ENCODE results near the gene NUP43.
"Not testable (repeated sequence)": the region's sequence is repeated elsewhere in the genome, so short reads cannot be mapped to it uniquely, and the experiment has no call there.

Gene NUP43, protein sequence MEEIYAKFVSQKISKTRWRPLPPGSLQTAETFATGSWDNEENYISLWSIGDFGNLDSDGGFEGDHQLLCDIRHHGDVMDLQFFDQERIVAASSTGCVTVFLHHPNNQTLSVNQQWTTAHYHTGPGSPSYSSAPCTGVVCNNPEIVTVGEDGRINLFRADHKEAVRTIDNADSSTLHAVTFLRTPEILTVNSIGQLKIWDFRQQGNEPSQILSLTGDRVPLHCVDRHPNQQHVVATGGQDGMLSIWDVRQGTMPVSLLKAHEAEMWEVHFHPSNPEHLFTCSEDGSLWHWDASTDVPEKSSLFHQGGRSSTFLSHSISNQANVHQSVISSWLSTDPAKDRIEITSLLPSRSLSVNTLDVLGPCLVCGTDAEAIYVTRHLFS

DNA sequence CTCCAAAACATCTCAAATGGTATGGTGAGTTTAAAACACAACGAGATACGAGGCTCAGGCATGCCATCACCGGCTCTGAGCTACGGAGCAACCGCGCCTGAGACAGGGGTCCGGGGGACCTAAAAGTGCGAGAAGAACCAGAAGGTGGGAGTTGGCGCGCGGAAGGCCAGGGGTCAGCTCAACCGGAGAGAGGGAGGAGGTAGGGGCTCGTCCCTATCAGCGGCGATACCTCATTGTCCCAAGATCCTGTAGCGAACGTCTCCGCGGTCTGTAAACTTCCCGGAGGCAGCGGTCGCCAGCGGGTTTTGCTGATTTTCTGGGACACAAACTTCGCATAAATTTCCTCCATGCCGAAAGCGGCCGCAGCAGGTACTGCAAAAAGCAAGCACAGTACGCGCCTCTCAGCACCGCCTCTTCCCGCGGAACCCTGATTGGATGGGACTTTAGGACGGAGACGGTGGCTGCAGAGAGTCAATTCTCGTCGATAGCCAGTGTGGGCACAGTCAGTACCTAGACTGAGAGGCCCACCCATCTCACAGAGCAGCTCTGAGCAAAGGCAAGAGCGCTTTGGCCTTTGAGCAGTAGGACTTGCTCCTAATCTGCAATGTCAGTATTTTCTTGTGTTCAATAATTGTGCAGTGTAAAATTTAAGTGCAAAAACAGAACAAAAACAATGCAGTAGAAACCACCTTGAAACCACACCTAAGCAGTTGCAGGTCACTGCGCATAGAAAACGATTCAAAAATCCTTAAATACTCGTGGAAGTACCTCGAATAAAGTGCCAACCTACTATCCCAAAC is at the start of gene NUP43:
Gene NUP43 (minus strand): TSS at position 383 of the 800 bp plus-strand sequence. CDS start 34 bp downstream, at position 349.
- DNase-seq (ENCODE audit: low read depth), result peak; percentile 88

DNA sequence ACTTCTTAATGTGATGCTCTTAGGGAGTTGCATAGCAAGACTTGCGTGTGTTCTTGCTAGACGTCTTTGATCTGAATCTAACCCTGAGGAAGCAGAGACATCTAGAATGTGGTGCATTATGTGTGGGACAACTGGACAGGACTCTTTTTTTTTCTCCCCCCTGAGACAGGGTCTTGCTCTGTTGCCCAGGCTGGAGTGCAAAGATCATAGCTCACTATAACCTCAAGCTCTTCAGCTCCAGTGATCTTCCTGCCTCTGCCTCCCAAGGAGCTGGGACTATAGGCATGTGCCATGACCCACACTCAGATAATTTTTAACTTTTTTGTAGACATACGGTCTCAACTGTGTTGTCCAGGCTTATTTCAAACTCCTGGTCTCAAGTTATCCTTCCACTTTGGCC is 37.2 kb upstream of the NUP43 start:
- no peak for DNase-seq (ENCODE audit: low read depth)

DNA sequence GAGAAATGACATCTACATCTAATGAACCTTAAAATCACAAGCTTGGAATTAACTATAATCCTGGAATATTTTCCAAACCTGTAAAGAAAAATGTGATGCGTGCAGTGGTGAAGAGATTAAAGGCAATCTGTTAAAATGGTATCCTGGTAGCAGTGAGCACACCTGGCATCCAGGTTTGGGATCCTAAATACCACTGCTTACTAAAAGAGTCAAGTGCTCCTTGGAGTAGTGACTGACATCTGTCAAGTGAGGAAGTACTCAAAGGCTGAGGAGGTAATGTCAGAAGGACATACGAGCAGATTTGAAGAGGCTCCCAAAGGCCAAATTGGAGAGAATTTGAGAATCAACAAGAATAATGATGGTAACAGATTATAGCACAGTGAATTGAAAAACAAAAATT is 36.0 kb upstream of the NUP43 start:
- DNase-seq (ENCODE audit: low read depth), result no peak

DNA sequence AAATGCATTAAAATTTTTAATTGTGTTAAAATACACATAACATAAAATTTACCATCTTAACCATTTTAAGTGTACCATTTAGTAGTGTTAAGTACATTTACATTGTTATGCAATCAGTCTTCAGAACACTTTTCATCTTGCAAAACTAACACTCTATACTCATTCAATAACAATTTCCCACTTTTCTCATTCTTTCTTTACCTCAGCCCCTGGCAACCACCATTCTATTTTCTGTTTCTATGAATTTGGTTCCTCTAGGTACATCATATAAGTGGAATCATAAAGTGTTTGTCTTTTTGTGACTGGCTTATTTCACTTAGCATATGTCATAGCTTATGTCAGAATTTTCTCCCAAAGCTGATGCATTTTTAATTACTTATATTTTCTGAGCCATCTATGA is 35.4 kb upstream of the NUP43 start:
- no peak for DNase-seq (ENCODE audit: low read depth)

DNA sequence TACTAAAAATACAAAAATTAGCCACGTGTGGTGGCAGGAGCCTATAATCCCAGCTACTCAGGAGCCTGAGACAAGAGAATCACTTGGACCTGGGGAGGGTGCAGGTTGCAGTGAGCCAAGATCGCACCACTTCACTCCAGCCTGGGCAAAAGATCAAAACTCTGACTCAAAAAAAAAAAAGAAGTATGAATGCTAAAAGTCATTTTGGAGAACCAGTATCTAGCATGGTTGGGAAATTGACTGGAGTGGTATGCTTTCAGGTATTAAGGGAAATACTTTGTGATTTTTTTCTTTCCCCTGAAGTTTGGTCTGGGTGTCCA is 33.3 kb upstream of the NUP43 start:
- no peak for DNase-seq (ENCODE audit: low read depth)

DNA sequence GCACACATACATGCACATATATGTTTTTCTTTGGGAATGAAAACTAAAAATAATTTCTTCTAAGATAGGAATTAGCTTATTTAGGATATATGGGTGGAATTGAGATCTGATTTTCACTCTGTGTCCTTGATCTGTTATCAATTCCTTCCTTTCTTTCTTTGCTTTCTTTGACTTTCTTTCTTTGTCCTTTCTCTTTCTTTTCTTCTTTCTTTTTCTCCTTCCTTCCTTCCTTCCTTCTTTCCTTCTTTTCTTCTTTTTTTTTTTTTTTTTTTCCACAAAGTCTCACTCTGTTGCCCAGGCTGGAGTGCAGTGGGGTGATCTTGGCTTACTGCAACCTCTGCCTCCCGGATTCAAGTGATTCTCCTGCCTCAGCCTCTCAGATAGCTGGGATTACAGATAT is 31.3 kb upstream of the NUP43 start:
- DNase-seq (ENCODE audit: low read depth), result no peak

DNA sequence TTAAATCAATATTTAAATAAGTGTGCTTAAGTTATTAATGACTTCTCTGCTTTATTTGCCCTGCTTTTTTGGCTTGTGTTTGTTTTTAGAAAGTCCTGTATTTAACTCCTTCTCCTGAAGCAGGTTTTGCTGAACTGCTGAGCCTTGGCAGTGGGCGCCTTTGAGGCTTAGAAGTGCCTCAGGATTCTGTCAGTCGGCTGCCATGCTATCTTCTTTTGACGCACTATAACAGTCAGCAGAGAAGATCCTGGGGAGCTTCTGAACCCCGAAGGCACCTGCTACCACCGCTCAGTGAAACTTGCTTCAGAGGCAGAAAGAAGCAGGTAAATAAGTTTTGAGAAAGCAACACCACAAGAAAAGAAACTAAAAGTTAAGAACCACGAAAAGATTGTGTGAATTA is 25.6 kb upstream of the NUP43 start:
- DNase-seq (ENCODE audit: low read depth), result no peak

DNA sequence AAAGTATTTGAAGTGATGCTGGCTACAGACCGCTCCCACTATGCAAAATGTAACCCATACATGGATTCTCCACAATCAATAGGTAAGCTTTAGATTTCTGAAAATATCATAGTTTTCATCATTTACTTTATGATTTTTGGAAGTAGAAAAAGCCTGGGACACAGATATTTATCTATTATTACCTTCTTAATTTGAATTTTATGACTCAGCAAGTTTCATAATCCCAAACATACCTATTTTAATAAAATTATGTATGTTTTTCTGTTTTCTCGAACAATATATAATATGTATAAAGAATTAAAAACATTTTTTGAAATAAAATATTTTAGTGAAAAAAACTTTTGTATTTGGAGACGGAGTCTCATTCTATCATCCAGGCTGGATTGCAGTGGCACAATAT is 24.9 kb upstream of the NUP43 start:
- no peak for DNase-seq (ENCODE audit: low read depth)

DNA sequence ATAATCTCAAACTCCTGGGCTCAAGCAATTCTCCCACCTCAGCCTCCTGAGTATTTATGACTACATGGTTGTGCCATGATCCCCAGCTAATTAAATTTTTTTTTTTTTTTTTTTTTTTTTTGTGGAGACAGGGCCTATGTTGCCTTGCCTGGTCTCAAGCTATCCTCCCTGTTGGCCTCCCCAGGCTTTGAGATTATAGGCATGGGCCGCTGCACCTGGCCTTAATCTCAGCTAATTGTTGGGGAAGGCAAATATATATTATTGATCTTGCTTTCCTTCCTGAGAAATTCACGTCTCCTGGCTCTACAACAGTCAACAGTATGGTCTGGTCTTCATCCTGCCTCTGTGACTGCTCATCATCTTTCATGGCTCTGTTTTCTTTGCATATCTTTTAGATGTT is 23.3 kb upstream of the NUP43 start:
- no peak for DNase-seq (ENCODE audit: low read depth)

DNA sequence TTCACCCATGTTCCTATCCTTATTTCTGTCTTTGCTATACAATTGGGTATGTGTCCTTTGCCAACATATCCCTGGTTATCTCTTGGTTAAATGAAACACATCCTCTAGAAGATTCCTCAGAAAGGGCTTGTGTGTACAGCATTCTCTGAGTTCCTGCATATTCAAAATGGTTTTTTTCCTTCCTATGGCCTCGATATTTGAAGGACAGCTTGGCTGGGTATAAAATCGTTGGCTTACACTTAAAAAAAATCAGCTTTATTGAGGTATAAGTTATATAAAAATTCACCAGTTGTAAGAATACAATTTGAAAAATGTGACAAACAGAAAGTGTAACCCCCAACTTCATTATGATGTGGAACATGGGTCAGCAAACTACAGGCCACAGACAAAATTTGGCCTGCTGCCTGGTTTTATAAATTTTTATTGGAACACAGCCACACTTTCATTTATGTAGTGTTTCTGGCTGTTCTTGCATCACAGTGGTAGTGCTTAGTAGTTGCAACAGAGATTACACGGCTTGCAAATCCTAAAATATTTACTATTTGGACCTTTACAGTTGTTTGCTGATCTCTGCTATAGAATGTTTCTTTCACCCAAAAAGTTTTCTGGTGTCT is 19.9 kb upstream of the NUP43 start:
- DNase-seq (ENCODE audit: low read depth), result no peak

DNA sequence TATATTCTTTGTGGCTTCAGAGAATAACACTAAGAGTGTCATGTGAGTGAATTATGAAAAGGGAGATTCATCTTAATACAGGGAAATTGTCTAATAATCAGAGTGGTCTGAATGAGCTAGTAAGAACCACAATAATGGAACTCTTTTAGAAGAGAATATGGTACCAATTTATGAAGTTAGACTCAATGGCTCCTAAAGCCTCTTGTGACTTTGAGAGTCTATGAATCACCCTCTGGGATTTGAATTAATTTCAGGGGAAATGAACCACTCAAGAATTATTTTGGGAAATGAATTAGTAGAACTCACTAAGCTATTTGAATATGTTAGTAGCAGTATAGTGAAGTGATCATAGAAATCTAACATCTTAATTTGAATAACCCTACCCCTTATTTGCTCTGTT is 17.5 kb upstream of the NUP43 start:
- DNase-seq (ENCODE audit: low read depth), result no peak

DNA sequence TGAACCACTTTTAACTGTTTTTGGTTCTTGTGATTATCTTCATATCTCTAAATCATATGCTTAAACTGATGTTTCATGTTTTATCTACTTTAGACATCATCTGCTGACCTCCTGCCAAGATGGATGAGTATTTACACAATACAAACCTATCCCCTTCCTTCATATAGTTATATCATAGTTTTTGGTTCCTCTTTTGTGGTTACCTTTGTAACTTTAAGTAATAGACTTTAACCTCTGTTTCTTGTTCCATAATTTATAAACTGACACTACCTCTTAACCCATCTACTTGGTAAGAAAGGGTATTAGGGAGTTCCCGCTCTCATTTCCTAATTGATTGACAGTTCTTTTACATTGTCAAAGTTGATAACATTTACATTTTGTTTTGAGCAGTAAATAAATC is 15.1 kb upstream of the NUP43 start:
- no peak for DNase-seq (ENCODE audit: low read depth)

DNA sequence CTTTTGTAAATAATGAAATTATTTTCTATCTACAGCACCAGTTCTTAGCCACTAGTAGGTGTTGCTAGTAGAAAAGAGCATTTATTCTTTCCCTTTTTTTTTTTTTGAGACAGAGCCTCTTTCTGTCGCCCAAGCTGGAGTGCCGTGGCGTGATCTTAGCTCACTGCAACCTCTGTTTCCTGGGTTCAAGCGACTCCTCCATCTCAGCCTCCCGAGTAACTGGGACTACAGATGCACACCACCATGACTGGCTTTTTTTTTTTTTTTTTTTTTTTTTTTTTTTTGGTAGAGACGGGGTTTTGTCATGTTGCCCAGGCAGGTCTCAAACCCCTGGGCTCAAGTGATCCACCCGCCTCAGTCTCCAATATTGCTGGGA is 9.9 kb upstream of the NUP43 start:
- no peak for DNase-seq (ENCODE audit: low read depth)

DNA sequence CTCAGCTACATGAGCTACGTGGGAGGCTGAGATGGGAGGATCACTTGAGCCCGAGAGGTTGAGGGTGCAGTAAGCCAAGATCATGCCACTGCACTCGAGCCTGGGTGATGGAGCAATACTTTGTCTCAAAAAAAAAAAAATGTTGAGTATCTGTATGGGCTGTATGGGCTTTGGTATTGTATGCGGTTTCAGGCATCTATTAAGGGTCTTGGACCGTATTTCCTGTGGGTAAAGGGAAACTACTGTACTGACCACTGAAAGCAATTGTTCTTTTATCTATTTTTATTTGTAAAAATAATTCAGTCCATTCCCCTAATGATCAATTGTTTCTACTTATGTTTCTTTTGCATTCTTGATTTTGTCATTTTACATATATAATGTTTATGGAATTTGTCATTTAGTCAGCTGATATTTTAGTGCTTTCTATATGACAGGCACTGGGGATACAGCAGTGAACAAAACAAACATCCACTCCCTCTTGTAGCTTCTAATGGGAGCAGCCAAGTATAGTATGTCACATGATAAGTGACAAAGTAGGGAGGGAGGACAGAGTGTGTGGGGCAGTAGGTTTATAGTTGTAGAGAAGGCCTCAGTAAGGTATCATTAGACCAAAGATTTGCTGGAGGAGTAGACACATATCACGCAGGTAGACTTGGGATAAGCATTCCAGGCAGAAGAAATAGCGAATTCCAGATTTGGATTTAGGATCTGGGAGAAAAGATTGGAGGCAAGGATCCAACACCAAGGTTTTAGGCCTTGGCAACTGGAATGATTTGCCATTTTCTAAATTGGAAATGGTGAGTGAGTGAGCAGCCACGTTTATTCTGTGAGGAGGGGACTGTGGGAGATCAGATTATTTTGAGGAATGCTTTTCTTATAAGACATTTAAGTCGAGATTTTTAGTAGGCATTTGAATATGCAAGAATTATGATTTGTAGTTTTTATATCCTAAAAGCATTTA is 9.3 kb upstream of the NUP43 start:
- no peak for DNase-seq (ENCODE audit: low read depth)

DNA sequence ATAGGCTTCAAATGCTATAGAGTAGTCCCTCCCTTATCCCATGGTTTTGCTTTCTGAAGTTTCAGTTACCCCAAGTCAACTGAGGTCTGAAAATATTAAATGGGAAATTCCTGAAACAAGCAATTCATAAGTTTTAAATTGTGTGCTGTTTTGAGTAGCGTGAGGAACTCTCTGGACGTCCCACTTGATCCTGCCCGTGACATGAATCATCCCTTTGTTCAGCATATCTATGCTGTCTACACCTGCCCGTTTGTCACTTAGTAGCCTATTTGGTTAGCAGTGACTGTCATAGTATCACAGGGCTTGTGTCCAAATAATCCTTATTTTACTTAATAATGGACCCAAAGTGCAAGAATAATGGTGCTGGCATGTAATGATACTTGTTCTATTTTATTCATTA is 8.2 kb upstream of the NUP43 start:
- no peak for DNase-seq (ENCODE audit: low read depth)

DNA sequence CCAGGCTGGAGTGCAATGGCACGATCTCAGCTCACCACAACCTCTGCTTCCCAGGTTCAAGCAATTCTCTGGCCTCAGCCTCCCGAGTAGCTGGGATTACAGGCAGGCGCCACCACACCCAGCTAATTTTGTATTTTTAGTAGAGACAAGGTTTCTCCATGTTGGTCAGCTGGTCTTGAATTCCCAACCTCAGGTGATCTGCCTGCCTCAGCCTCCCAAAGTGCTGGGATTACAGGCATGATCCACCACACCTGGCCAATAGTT is 7.0 kb upstream of the NUP43 start:
- DNase-seq (ENCODE audit: low read depth), result not testable (repeated sequence)

DNA sequence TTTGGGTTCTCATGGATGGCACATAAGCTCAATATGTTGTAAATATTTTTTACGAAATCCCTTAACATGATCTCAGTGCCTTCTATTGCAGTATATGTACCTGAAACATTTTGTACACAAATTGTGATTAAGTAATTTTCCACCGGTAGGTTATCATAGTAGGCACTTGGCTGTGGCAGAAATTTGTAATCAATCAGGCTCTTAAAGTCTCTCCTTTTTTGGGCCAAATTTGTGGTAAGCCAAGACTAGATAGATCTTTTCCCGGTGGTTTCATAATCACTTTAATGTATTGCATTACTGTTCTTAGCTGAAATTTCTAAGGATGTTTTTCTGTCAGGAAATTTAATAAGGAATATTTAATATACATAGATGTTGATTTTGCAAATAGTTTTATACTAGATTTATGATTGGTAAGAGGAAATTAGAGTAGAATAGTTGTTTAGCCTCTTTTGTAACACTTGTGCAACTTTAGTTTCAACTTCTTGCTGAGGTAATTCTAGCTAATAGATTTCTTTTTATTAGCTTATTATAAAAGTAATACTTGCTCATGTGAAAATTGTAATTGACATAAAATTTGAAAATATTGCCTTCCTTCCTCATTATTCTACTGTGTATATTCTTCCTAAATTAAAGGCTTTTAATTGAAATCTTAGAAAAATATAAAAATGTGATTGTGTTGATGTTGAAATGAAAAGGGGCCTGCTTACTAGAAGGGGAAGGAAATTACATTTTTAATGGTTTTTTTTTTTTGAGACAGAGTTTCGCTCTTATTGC is 6.5 kb upstream of the NUP43 start:
- no peak for DNase-seq (ENCODE audit: low read depth)

DNA sequence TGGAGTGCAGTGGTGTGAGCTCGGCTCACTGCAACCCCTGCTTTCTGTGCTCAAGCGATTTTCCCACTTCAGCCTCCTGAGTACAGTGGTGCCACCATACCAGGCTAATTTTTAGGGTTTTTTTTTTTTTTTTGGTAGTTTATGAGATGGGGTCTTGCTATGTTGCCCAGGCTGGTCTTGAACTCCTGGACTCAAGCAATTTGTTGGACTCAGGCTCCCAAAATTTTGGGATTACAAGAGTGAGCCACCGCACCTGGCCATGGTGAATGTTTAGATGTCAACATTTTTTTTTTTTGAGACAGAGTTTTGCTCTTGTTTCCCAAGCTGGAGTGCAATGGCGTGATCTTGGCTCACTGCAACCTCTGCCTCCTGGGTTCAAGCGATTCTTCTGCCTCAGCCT is 5.6 kb upstream of the NUP43 start:
- not testable (repeated sequence) for DNase-seq (ENCODE audit: low read depth)

DNA sequence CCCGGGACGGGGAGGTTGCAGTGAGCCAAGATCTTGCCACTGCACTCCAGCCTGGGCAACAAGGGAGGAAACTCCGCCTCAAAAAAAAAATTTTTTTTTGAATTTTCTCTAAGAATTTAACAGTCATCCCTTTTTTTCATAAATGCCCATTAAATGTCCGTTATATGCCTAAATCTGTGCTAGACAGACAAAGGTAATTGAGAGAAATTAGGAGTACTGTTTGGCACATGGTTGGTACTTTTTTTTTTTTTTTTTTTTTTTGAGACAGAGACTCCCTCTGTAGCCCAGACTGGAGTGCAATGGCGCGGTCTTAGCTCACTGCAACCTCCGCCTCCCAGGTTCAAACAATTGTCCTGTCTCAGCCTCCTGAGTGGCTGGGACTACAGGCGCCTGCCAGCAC is 4.9 kb upstream of the NUP43 start:
- DNase-seq (ENCODE audit: low read depth), result no peak

DNA sequence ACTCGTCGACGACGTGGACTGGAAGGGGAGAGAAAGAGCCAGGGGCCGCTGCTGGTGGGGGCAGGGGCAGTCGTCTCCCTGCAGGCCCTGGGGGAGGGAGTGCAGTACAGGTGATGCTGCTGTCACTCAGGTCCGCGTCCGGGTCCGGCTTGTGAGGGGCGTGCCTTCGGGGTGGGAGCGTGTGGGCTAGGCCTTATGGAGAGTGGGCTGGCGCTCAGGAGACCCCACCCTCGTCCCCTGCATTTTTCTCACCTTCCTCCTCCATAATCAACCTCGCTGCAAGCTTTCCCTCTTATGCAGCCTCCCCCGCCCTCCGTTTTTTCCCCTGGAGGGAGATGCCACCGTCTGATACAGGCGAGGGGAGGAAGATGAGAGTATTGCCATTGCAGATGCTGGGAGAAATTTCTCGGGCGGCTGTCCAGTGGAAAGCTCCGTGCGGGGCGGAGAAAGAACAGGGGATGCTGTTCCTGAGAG is 3.8 kb upstream of the NUP43 start:
- peak; percentile 66 for DNase-seq (ENCODE audit: low read depth)

DNA sequence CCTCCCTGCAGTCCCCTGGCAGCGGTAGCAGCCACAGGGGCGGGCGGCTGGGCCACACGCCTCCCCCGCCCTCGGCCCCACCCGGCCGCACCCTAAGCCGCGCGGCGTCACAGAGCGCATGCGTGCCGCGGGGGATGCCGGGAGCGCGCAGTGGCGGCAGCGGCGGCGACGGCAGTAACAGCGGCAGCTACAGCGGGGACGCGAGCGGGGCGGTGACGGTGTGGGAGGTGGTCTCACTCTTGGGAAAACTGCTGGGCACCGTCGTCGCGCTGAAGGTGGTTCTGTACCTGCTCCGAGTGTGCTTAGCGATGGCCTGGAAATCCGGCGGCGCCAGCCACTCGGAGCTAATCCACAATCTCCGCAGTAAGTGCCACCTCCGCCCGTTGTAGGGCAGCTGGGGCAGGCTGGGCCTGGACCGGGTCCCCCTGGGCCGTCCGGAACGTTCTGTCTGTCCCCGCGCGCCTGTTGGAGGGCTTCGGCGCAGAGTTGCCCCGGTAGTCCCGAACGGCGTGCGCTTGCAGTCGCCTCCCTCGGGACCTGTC is 3.3 kb upstream of the NUP43 start, which contains the start of gene PCMT1:
Gene PCMT1 (plus strand): TSS at position 148 of the 542 bp plus-strand sequence. CDS start 161 bp downstream, at position 309.
- DNase-seq (ENCODE audit: low read depth), result peak; percentile 94
